Vagina (tissue), 2 donors: Measurements from ENCODE around the gene PPP4R4. TPM values are rescaled to one million over a fixed set of nuclear protein-coding genes. Genes with fewer than 3 reads are reported as not detected.

ENCODE experiments used
- DNase-seq, 2 donors: peaks; one replicate each; pipeline ENCODE4 v3.0.0-alpha.2; 2017; ENCODE audit errors: extremely low spot score in 2 of 2
- H3K27ac ChIP-seq: fragments of 200-600 bp; sonication (generic); one replicate; pipeline ENCODE4 v1.5.1; 2019
- H3K27me3 ChIP-seq: fragments of 200-600 bp; sonication (generic); one replicate; pipeline ENCODE4 v1.5.1; 2019
- H3K36me3 ChIP-seq, 2 donors: fragments of 200-600 bp; sonication (generic); one replicate each; pipeline ENCODE4 v1.5.1; 2017 to 2019
- H3K4me1 ChIP-seq: fragments of 200-600 bp; sonication (generic); one replicate; pipeline ENCODE4 v1.5.1; 2019
- H3K4me3 ChIP-seq, 2 donors: fragments of 200-600 bp; sonication (generic); 1 replicate in 1 of 2; 2 replicates in 1 of 2; pipeline ENCODE4 v1.5.1; 2016 to 2019
- H3K9me3 ChIP-seq: fragments of 200-600 bp; sonication (generic); one replicate; pipeline ENCODE4 v1.5.1; 2019
- POLR2A ChIP-seq, 2 donors: fragments of 450-650 bp; IDR thresholded peaks; one replicate each; pipeline ENCODE4 v1.6.1; 2017; ENCODE audit warnings: antibody characterized with exemption in 2 of 2, mild to moderate bottlenecking in 2 of 2, moderate library complexity in 2 of 2
- POLR2AphosphoS5 ChIP-seq, 2 donors: sonication (generic); formaldehyde crosslinking; IDR thresholded peaks; one replicate each; pipeline ENCODE4 v1.9.0; 2017; ENCODE audit warnings: antibody characterized with exemption in 2 of 2, mild to moderate bottlenecking in 2 of 2, low read depth in 1 of 2; ENCODE audit not compliant: insufficient read depth in 1 of 2
- intact Hi-C: fragments of 100-400 bp; cut with DNase I; formaldehyde crosslinking; loops from one replicate; pipeline ENCODE4 v1.15.1; 2023
- total RNA-seq: library from RNA; depleted of rRNA; stranded (reverse); fragments of >200 nt; gene quantifications from one replicate; pipeline ENCODE4 v1.2.3, GENCODE V29; 2016
- TF ChIP-seq, protein P1 (sequence below), 3 experiments: fragments of 450-650 bp in 2 of 3; fragments of 200-600 bp in 1 of 3; sonication (generic) in 1 of 3; IDR thresholded peaks; one replicate each; pipeline ENCODE4 v1.5.1; 2017 to 2019; ENCODE audit warnings: antibody characterized with exemption in 3 of 3, mild to moderate bottlenecking in 2 of 3, moderate library complexity in 2 of 3

PPP4R4 gene
- total RNA-seq, 1 donor from 2014 or later = 6.1 TPM

DNA sequence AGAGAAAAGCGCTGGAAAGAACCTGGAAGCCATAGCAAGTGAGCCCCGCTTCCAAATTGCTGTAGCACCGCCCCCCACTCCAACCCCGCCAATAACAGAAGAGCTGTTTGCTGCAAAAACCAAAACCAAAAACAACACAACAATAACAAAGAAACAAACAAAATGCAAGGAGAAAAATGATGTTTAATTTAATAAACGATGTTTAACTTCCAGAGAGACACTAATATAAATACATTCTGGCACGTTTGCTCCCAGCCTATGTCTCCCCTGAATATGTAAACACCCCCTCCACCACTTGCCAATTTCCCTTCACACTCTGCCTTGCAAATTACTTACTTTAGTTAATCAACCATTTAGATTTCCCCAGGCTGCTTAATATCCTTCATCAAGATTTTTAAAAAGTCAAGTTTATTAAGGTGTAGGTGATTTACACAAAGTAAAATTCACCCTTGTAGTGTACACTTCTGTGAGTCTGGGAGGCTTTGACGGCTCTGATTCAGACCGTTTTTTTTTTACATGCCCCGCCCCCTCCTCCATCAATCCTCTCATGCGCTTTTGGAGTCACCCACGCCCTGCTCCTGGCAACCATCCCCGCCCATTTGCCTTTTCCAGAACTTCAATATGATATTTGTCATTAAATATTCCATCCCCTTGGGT is 44.2 kb upstream of the PPP4R4 start:
- intact Hi-C loops = no loop called here
- H3K9me3 ChIP-seq = no peaks in the 10 kb centered on the region
- H3K36me3 ChIP-seq = no peaks in the 10 kb centered on the region
- H3K27me3 ChIP-seq = no peaks in the 10 kb centered on the region
- peaks cover 13% of the 10 kb centered on the region for H3K4me1 ChIP-seq
- TF ChIP-seq POLR2A (IDR thresholded peaks at IDR 0.05) = no peak
- TF ChIP-seq POLR2AphosphoS5 (IDR thresholded peaks at IDR 0.05; ENCODE audit: insufficient read depth in 1 of 2, low read depth in 1 of 2) = peak in 1 of 2 donors; percentile 8
- TF ChIP-seq, protein P1, sequence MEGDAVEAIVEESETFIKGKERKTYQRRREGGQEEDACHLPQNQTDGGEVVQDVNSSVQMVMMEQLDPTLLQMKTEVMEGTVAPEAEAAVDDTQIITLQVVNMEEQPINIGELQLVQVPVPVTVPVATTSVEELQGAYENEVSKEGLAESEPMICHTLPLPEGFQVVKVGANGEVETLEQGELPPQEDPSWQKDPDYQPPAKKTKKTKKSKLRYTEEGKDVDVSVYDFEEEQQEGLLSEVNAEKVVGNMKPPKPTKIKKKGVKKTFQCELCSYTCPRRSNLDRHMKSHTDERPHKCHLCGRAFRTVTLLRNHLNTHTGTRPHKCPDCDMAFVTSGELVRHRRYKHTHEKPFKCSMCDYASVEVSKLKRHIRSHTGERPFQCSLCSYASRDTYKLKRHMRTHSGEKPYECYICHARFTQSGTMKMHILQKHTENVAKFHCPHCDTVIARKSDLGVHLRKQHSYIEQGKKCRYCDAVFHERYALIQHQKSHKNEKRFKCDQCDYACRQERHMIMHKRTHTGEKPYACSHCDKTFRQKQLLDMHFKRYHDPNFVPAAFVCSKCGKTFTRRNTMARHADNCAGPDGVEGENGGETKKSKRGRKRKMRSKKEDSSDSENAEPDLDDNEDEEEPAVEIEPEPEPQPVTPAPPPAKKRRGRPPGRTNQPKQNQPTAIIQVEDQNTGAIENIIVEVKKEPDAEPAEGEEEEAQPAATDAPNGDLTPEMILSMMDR (IDR thresholded peaks at IDR 0.05) = no peak
- H3K4me3 ChIP-seq = peak overlapping the region; percentile 43 to 72
- peak overlapping the region; percentile 88 for H3K27ac ChIP-seq
- peak; percentile 25 to 77 for DNase-seq

DNA sequence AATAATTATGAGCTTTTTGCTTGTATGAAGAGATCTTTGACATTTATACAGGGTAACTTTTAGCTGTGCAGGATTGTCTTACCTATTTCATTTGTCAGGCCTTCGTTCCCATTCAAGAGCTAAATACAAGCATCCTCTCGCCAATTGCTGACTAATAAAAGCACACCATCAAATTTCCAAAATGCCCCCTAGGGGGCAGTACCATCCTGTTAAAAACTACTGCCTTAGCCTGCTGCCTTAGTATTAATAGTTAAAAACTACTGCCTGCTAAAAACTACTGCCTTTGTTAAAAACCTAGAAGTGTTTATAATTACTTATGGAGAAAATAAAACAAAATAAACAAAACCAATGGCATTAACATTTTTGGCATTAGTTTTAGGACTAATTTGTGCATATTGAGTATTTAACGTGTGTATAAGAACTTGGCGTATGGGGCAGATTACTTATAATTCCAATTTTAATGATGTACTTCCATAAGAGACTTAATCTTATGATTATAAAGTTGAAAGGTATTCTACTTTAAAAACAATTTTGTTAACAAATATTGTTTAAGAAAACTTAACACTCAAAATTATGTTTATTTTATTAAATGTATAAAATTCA is 41.7 kb upstream of the PPP4R4 start:
- Histone ChIP-seq H3K9me3 (no peaks in the 10 kb centered on the region), H3K27me3 (no peaks in the 10 kb centered on the region), H3K4me1 (peaks cover 13% of the 10 kb centered on the region), H3K4me3 (no peak overlapping the region), H3K36me3 (no peaks in the 10 kb centered on the region), H3K27ac (no peak overlapping the region)
- peak in 1 of 2 donors; percentile 54 for DNase-seq
- intact Hi-C loops = no loop called here
- TF ChIP-seq, protein P1 (IDR thresholded peaks at IDR 0.05) = peak; percentile 40 to 85 (median 61)
- no peak for TF ChIP-seq POLR2A (IDR thresholded peaks at IDR 0.05)
- TF ChIP-seq POLR2AphosphoS5 (IDR thresholded peaks at IDR 0.05; ENCODE audit: insufficient read depth in 1 of 2, low read depth in 1 of 2) = peak in 1 of 2 donors; percentile 71

DNA sequence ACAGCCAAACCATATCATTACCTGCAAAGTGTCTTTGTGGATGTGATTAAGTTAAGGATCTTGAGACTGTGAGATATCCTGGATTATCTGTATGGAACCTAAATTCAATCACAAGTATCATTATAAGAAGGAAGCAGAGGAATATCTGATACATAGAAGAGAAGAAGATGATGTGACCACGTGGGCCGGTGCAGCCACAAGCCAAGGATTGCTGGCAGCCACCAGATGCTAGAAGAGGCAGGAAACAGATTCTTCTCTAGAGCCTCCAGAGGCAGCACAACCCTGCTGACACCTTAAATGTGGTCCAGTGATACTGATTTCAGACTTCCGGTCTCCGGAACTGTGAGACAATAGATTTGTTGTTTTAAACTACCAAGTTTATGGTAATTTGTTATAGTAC is 38.6 kb upstream of the PPP4R4 start:
- DNase-seq = peak in 1 of 2 donors; percentile 16
- no peaks in the 10 kb centered on the region for H3K27me3 ChIP-seq
- TF ChIP-seq, protein P1 (IDR thresholded peaks at IDR 0.05) = no peak
- TF ChIP-seq POLR2AphosphoS5 (IDR thresholded peaks at IDR 0.05; ENCODE audit: insufficient read depth in 1 of 2, low read depth in 1 of 2) = no peak
- TF ChIP-seq POLR2A (IDR thresholded peaks at IDR 0.05) = no peak
- H3K4me1 ChIP-seq = no peaks in the 10 kb centered on the region
- no peaks in the 10 kb centered on the region for H3K9me3 ChIP-seq
- intact Hi-C loops = no loop called here
- H3K4me3 ChIP-seq = no peak overlapping the region
- H3K27ac ChIP-seq = no peak overlapping the region
- no peaks in the 10 kb centered on the region for H3K36me3 ChIP-seq

DNA sequence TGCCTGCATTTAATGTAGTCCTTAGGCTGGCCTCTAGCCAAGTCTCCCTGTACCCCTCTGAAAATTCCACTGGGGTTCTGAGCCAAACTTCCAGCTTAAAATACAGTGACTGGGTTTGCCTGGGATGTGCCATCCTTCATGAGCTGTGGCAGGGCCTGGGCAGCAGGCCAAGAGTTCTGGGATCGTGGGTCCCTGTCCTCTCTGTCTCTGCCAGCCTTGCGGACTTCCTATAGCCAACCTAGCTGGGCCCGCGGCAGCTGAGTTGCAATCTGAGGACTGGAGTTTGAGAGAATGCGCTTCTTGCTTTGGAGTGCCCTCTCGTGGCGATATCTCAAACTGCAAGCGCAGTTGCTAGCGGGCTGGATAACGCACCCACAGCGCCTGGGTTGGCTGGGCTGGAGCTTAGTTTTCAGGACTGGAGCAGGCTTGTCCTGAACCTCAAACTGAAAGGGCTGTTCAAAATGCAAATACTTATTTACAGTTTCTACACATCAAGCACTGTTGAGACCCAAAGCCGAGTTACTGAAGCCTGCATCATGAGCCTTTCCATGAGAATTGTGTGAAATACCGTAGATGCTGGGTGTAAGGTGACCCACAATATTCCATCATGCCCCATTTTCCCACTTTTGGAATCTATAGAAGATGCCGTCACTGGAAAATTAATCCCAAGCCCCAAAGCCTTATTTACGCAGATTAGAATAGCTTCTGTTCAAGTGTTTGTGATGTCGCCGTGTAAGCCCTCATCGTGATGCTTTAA is 37.4 kb upstream of the PPP4R4 start:
- intact Hi-C loops = no loop called here
- peak in 1 of 2 donors; percentile 83 for DNase-seq

More for the DNA sequence above, 37.4 kb upstream of the PPP4R4 start:
- Histone ChIP-seq H3K4me3 (no peak overlapping the region), H3K36me3 (no peaks in the 10 kb centered on the region), H3K9me3 (no peaks in the 10 kb centered on the region), H3K27me3 (no peaks in the 10 kb centered on the region), H3K27ac (no peak overlapping the region), H3K4me1 (no peaks in the 10 kb centered on the region)
- TF ChIP-seq POLR2A (IDR thresholded peaks at IDR 0.05) = no peak
- TF ChIP-seq, protein P1 (IDR thresholded peaks at IDR 0.05) = peak; percentile 64 to 96 (median 94)
- TF ChIP-seq POLR2AphosphoS5 (IDR thresholded peaks at IDR 0.05; ENCODE audit: insufficient read depth in 1 of 2, low read depth in 1 of 2) = peak in 1 of 2 donors; percentile 63
